Astrocyte (in vitro differentiated cells and primary cell): Measurements from ENCODE around the gene DDX31. TPM values are rescaled to one million over a fixed set of nuclear protein-coding genes. Genes with fewer than 3 reads are reported as not detected.

ENCODE experiments used
- DNase-seq: peaks from one replicate; pipeline ENCODE4 v3.0.0-alpha.2; 2010; ENCODE audit warnings: low read depth
- FAIRE-seq: peaks from 2 replicates; lab custom pipeline; 2011; peaks lifted over from hg19 to GRCh38; lab: Jason Lieb, UNC
- H2AFZ ChIP-seq: 2 replicates; pipeline ENCODE4 v1.6.0; 2012; ENCODE audit warnings: low read depth, low read length, inconsistent platforms
- H3K27ac ChIP-seq: 2 replicates; pipeline ENCODE4 v1.5.1; 2011; ENCODE audit warnings: low read depth, low read length, inconsistent platforms
- H3K27me3 ChIP-seq: 2 replicates; pipeline ENCODE4 v1.6.0; 2011; ENCODE audit warnings: low read length, inconsistent platforms; ENCODE audit not compliant: insufficient read depth
- H3K36me3 ChIP-seq: 2 replicates; pipeline ENCODE4 v1.5.1; 2011; ENCODE audit warnings: low read length, inconsistent platforms; ENCODE audit not compliant: insufficient read depth
- H3K4me1 ChIP-seq: 2 replicates; pipeline ENCODE4 v1.5.1; 2011; ENCODE audit warnings: low read length, inconsistent platforms; ENCODE audit not compliant: insufficient read depth
- H3K4me2 ChIP-seq: 2 replicates; pipeline ENCODE4 v1.6.0; 2012; ENCODE audit warnings: low read length, inconsistent platforms
- H3K4me3 ChIP-seq: 2 replicates; pipeline ENCODE4 v1.5.1; 2011; ENCODE audit warnings: low read depth, mild to moderate bottlenecking, low read length, inconsistent platforms; ENCODE audit not compliant: insufficient read depth
- H3K79me2 ChIP-seq: 2 replicates; pipeline ENCODE4 v1.6.0; 2012; ENCODE audit warnings: mild to moderate bottlenecking, low read length, inconsistent platforms; ENCODE audit not compliant: insufficient read depth
- H3K9ac ChIP-seq: 2 replicates; pipeline ENCODE4 v1.6.0; 2012; ENCODE audit warnings: mild to moderate bottlenecking, low read length, inconsistent platforms
- H3K9me3 ChIP-seq: 2 replicates; pipeline ENCODE4 v1.5.1; 2012; ENCODE audit warnings: low read depth, mild to moderate bottlenecking, low read length, inconsistent platforms; ENCODE audit not compliant: insufficient read depth
- H4K20me1 ChIP-seq: 2 replicates; pipeline ENCODE4 v1.6.0; 2012; ENCODE audit warnings: low read length, inconsistent platforms; ENCODE audit not compliant: insufficient read depth
- H3K27ac Mint-ChIP-seq: one replicate; pipeline ENCODE4 v1.8.0; 2021; ENCODE audit warnings: mild to moderate bottlenecking, mixed read lengths; ENCODE audit not compliant: unreplicated experiment
- H3K27me3 Mint-ChIP-seq: one replicate; pipeline ENCODE4 v1.8.0; 2021; ENCODE audit warnings: low read depth, mixed read lengths; ENCODE audit not compliant: unreplicated experiment
- H3K36me3 Mint-ChIP-seq: one replicate; pipeline ENCODE4 v1.8.0; 2021; ENCODE audit warnings: low read depth, mixed read lengths; ENCODE audit not compliant: unreplicated experiment
- H3K4me1 Mint-ChIP-seq: one replicate; pipeline ENCODE4 v1.8.0; 2021; ENCODE audit warnings: low read depth, mixed read lengths; ENCODE audit not compliant: unreplicated experiment
- H3K4me3 Mint-ChIP-seq: one replicate; pipeline ENCODE4 v1.8.0; 2021; ENCODE audit warnings: mild to moderate bottlenecking, moderate library complexity, mixed read lengths; ENCODE audit not compliant: unreplicated experiment
- H3K9me3 Mint-ChIP-seq: one replicate; pipeline ENCODE4 v1.8.0; 2021; ENCODE audit warnings: mild to moderate bottlenecking, mixed read lengths; ENCODE audit not compliant: unreplicated experiment
- EZH2 ChIP-seq: IDR thresholded peaks from 2 replicates; pipeline ENCODE4 v1.6.1; 2012; ENCODE audit warnings: mild to moderate bottlenecking, low read length, inconsistent platforms; ENCODE audit not compliant: insufficient read depth
- total RNA-seq: library from RNA; stranded (reverse); gene quantifications from 2 replicates; pipeline ENCODE4 v1.2.1, GENCODE V29; 2021
- TF ChIP-seq, protein P1 (sequence below): IDR thresholded peaks from 2 replicates; pipeline ENCODE4 v1.5.1; 2011; ENCODE audit warnings: low read depth, mild to moderate bottlenecking, inconsistent platforms, low read length, moderate library complexity; ENCODE audit not compliant: insufficient read depth

DDX31 gene
- total RNA-seq, 1 donor from 2014 or later: 20.5 TPM

DNA sequence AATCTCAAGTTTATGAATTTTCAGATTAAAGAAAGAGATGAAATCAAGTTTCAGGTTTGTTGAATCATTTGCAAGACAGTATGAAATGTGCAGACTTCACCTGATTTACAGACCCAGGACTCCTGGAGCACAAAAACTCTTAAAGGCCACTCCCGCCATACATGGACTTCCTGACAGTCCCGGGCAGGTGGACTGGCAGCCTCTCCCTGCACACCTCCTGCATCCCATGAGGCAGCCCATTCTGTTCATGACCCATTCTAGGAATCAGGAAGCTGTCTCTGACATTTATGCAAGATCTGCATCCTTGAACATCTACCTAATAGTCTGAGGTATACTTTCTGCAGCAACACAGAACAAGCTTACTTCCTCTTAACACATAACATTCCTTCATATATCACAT, 5.9 kb downstream of the DDX31 start:
- Histone ChIP-seq H4K20me1 (peaks cover 60% of the 10 kb centered on the region), H3K79me2 (peaks cover 77% of the 10 kb centered on the region), H3K9me3 (no peaks in the 10 kb centered on the region), H3K27me3 (no peaks in the 10 kb centered on the region), H3K36me3 (peaks cover 11% of the 10 kb centered on the region), H3K4me2 (no peak overlapping the region), H2AFZ (no peak overlapping the region), H3K4me1 (no peaks in the 10 kb centered on the region), H3K4me3 (no peak overlapping the region), H3K27ac (no peak overlapping the region), H3K9ac (no peak overlapping the region)
- Mint-ChIP-seq H3K27ac (no peak overlapping the region), H3K36me3 (peaks cover 11% of the 10 kb centered on the region), H3K27me3 (no peaks in the 10 kb centered on the region), H3K9me3 (no peaks in the 10 kb centered on the region), H3K4me1 (peaks cover 8% of the 10 kb centered on the region), H3K4me3 (no peak overlapping the region)
- DNase-seq (no peak), FAIRE-seq (no peak)
- TF ChIP-seq, protein P1, sequence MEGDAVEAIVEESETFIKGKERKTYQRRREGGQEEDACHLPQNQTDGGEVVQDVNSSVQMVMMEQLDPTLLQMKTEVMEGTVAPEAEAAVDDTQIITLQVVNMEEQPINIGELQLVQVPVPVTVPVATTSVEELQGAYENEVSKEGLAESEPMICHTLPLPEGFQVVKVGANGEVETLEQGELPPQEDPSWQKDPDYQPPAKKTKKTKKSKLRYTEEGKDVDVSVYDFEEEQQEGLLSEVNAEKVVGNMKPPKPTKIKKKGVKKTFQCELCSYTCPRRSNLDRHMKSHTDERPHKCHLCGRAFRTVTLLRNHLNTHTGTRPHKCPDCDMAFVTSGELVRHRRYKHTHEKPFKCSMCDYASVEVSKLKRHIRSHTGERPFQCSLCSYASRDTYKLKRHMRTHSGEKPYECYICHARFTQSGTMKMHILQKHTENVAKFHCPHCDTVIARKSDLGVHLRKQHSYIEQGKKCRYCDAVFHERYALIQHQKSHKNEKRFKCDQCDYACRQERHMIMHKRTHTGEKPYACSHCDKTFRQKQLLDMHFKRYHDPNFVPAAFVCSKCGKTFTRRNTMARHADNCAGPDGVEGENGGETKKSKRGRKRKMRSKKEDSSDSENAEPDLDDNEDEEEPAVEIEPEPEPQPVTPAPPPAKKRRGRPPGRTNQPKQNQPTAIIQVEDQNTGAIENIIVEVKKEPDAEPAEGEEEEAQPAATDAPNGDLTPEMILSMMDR: no peak
- TF ChIP-seq EZH2: no peak

DNA sequence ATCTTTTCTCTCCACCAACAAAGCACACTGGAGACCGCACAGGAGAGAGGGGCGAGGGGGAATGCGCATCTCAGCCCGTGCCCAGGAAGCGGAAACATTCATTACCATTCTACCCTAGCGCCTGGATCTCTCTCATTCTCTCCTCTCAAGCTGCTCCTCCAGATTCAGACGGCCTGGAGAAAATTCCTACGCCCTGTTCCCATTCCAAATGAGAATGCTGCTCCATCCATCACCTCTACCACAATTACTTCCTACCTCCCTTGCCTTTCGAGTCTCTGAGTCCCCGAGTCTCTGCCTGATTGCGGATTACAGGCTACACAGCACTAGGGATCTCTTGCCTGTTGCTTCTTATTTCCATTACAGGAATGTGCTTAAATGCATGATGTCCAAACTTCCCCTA, 6.7 kb downstream of the DDX31 start:
- H3K4me3 ChIP-seq: no peak overlapping the region
- H3K4me3 Mint-ChIP-seq: no peak overlapping the region
- H4K20me1 ChIP-seq: peaks cover 58% of the 10 kb centered on the region
- H3K4me2 ChIP-seq: no peak overlapping the region
- H3K27ac ChIP-seq: no peak overlapping the region
- no peak overlapping the region for H3K27ac Mint-ChIP-seq
- H2AFZ ChIP-seq: no peak overlapping the region
- DNase-seq (no peak), FAIRE-seq (no peak)
- no peaks in the 10 kb centered on the region for H3K27me3 Mint-ChIP-seq
- H3K36me3 ChIP-seq: peaks cover 18% of the 10 kb centered on the region
- no peaks in the 10 kb centered on the region for H3K4me1 ChIP-seq
- no peak overlapping the region for H3K9ac ChIP-seq
- H3K4me1 Mint-ChIP-seq: peaks cover 5% of the 10 kb centered on the region
- H3K9me3 Mint-ChIP-seq: no peaks in the 10 kb centered on the region
- H3K27me3 ChIP-seq: no peaks in the 10 kb centered on the region
- H3K9me3 ChIP-seq: no peaks in the 10 kb centered on the region
- H3K36me3 Mint-ChIP-seq: peaks cover 11% of the 10 kb centered on the region
- no peak for TF ChIP-seq EZH2
- TF ChIP-seq, protein P1: no peak
- peaks cover 70% of the 10 kb centered on the region for H3K79me2 ChIP-seq

DNA sequence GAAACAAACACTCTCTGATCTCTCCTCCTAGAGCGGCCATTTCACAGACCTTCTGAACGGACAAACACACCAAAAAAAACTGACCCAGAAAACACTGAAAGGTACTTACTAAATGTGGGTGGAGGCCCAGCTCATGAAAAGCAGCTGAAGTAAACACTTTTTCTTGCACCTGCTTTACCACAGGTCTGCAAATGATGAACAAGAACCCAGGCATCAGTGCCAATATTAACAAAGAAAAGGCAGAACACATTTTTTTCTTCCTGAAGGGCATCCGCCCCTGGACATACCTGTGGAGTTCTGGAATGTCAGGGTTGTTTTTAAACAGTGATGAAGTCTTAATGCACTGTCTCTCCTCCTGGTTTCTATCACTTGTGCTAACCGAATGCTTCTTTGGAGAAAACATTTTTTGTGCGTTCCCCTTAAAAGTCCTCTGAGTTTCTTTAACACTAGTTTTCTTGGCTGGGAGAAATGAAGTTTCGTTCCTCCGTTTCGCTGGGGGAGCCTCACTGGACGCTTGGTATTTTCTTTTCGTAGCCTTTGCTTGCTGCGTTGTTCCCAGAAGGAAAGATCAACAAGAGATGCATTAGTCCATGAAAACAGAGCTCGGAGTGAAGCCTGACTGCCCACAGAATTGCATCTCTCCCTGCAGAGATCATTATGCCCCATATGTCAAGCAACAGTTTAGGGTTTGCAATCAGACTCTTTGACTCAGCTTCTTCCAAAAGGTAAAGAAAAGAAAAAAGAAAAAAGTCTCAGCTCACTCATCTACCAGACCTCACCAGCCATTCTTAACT, 7.4 kb downstream of the DDX31 start:
- TF ChIP-seq, protein P1: no peak
- no peak for TF ChIP-seq EZH2
- H3K9me3 Mint-ChIP-seq: no peaks in the 10 kb centered on the region
- no peak overlapping the region for H3K4me2 ChIP-seq

More for the DNA sequence above, 7.4 kb downstream of the DDX31 start:
- Histone ChIP-seq H3K9ac (no peak overlapping the region), H2AFZ (no peak overlapping the region), H3K4me3 (no peak overlapping the region), H4K20me1 (peaks cover 51% of the 10 kb centered on the region), H3K9me3 (no peaks in the 10 kb centered on the region), H3K79me2 (peaks cover 63% of the 10 kb centered on the region), H3K4me1 (no peaks in the 10 kb centered on the region), H3K36me3 (peaks cover 26% of the 10 kb centered on the region), H3K27me3 (no peaks in the 10 kb centered on the region), H3K27ac (no peak overlapping the region)
- FAIRE-seq (no peak), DNase-seq (no peak)
- no peaks in the 10 kb centered on the region for H3K27me3 Mint-ChIP-seq
- H3K4me3 Mint-ChIP-seq: no peak overlapping the region
- H3K27ac Mint-ChIP-seq: no peak overlapping the region
- H3K36me3 Mint-ChIP-seq: peaks cover 11% of the 10 kb centered on the region
- no peaks in the 10 kb centered on the region for H3K4me1 Mint-ChIP-seq
